NOMO-1 treated with DMSO at 0.1 percent for 48 hours (cell line): Measurements from ENCODE around the gene DGKD.
A peak's percentile ranks its signal among the peaks of the same experiment; 100 is the strongest.

Source experiments
- DNase-seq: peaks from one replicate; lab custom pipeline; 2025; ENCODE audit not compliant: unreplicated experiment; lab: John Stamatoyannopoulos, UW

DGKD gene

DNA sequence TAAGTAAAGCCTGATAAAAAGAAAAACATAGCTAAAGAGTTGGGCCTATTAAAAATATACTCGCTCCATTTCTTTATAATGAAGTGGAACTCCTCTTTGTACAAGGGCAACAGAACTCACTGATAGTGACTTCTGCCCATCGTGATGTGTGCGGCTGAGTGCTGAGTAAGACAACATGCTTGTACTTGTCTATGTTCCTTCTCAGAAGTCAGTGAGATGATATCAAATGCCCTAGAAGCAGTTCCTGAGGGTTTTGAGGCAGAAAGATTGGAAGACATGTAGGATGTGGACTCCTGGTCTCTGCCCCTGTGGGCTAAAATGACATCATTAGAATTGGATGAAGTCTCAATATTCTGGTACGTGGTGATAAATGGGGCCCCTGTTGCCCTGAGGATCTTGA, 138.5 kb downstream of the DGKD start:
- DNase-seq: no peak

DNA sequence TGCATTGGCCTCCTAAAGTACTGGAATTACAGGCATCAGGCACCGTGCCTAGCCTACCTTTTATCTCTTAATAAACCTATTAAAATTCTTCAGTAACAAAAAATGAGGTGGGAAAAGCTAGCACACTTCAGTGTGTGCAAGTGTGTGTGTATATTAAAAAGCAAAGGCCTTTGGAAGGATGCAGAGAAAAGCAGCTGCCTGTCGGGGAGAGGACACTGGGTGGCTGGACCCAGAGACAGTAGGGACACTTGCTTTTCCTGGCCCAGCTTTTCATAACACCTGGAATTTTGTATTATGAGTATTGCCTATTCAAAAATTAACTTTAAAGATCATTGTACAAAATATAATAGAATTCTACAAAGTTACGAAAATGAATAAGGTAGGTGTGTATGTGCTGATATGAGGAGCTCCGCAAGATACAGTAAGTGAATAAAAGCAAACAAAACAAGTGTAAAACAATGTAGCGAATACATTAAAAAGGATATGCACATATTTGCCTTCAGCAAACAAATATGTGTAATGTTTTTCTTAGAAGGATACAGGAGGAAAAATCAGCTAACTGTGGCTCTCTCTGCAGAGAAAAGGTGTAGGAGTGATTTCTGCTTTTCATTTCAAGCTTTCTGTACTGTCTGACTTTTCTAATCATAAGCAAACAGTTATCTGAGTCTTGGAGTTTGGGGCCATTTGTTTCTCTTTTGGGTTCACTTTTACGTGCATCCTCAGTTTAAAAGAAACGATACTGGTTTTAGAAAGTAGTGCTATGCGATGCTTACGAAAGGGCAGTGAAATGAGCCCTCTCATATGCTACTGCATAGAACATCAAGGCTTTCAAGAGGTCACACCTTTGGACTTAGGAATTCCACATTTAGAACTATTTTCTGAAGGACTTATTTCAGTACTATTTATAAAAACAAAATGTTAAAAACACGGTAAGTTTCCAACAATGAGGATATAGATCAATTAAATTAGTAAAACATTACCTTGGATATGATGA, 141.5 kb downstream of the DGKD start:
- no peak for DNase-seq

GRCh38 chr2:233497692-233498091, 143.4 kb downstream of the DGKD start:
- no peak for DNase-seq

GRCh38 chr2:233498126-233498525, 143.8 kb downstream of the DGKD start:
- no peak for DNase-seq

DNA sequence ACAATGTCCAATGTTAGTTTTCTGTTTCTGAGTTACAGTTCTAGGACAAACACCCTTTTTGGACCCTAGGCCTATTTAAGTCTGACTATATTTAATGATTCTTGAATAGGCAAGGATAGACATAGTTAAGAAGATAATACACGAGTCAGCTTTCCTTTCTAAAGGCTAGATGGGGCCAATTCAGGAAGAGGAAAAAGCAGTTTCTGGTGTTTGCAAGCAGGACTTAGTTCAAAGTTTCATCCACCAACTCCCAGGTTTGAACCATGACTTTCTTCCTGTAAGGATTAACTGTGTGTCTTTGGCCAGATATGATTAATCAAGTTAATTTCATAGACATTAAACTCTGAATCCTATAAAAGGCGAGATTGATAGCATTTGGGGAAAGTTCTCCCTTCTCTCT, 145.6 kb downstream of the DGKD start:
- DNase-seq: no peak

DNA sequence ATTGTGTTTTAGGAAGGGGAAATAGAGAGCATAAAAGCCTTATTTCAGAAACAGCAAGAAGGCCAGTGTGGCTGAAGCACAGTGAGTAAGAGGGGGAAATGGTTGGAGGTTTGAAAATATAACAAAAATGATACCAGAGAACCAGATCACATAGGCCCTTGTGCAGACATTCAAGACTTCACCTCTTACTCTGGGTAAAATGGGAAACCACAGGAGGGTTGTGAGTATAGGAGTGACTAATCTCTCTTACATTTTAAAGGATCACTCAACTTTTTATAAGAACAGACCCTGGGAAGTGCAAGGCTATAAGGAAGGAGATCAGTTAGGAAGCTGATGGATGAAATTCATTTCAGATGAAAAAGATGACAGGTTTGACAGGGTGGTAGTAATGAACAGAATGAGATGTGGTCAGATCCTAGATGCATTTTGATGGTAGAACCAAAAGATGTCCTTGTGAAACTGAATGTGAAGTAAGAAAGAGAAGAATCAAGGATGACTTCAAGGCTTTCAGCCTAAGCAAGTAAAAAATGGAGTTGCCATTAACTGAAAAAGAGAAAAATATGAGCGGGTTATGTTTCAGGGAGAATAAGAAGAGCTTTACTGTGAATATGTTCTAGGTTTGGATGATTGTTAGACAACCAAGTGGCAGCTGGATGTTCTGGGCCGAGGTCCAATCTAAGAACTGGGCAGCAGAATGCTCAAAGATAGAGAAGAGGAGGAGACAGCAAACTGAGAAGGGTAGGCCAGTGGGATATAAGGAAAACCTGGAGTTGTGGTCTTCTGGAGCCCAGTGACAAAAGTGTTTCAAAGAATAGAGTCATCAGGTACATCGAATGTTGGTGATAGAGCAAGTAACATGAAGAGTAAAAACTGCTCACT, 147.1 kb downstream of the DGKD start:
- no peak for DNase-seq

DNA sequence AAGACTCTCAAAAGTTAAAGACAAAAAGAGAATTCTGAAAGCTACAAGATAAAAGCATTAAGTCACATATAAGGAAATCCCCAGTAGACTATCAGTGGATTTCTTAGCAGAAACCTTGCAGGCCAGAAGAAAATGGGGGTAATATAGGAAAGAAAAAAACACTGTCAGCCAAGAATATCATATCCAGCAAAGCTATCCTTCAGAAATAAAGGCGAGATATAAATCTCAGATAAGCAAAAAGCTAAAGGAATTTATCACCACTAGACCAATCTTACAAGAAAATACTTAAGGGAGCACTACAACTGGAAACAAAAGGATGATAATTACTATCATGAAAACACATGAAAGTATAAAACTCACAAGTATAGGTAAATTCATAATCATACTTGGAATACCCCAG, 149.2 kb downstream of the DGKD start:
- DNase-seq: no peak

- DNase-seq: no peak
Observed at GRCh38 chr2:233503947-233504637, 149.8 kb downstream of the DGKD start.

DNA sequence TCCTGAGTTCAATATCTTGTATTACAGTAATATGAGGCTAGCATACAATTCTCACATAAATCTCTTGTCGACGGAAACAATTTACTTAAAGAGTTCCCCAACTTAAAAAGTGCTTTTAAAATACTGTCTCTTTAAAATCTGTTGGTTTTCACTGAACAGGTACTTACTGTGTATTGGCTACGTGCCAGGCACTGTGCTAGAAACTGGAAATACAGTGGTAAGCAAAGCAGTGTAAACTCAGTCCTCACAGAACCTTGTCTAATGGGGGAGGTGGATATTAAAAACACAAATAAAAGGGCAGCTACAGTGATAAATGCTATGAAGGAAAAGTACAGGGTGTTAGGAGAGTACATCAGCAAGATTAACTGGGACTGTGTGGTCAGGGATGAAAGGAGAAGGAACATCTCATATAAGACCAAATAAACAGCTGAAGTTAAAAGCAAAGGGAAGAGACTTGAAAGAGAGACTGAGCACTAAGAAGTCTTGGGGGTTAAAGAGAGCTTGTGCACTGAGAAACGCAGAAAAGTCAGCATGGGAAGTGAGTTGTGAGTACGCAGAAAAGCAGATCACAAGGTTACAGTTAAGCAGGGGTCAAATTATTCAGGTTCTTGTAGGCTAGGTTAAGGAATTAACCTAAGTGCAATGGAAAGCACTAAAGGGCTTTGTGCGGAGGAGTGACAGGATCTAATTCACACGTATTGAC, 159.8 kb downstream of the DGKD start:
- no peak for DNase-seq

DNA sequence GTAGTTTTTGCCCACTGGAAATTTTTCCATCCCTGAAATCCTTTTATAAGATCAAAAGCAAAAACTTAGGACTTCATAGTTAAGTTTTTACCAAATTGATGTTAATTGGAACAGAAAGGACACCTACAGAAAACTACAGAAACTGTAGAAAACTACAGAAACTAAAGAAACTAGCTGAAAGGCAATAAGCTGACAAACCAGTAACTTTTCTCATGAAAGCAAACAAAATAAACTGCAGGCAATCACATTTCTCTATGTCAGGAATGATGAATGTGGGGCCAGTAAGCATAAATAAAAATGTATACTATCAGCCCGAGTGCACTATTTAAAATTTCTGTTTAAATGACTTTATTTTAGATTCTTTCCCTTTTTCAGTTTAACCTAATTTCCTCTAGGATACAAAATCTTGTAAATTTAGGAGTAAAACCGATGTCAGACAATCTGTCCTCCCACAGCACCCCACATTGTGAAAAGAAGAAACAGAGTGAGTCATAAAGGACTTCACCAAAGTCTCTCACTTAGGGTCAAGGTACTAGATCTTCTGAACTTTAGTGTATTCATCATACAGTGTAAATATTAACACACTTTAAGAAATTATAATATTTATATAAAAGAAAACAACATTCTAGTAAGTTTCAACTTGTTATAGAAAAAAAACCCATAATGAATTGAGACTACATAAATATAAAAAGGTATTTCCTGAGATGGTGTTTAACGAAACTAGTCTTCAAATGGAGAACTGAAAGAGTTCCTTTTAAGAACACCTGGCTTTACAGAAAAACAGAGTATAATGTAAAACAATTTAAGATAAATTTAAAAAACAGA, 165.7 kb downstream of the DGKD start:
- peak; percentile 30 for DNase-seq
